ENCODE results near the gene EVI5.

The EVI5 gene

GRCh38 chr1:92476071-92476631, 308.8 kb downstream of the EVI5 start:
- peak in 4 of 11 experiments; percentile 38 to 78 (median 62); a peak in 6 of 22 replicates for TF ChIP-seq Cebpa-rat (IDR thresholded peaks at IDR 0.05)
- Histone ChIP-seq H3K9ac (peak overlapping the region in 5 of 11 experiments; percentile 12 to 64 (median 41); a peak in 7 of 22 replicates), H3K27ac (peak overlapping the region in 8 of 11 experiments; percentile 38 to 80 (median 64); a peak in 16 of 22 replicates), H3K4me3 (no peak overlapping the region), H4K20me1 (peaks cover 0 to 3% (median 0%) of the 10 kb centered on the region in 11 experiments; a peak in 2 of 22 replicates), H3K9me3 (replicated peaks in 1 of 11) (peaks cover 0 to 12% (median 10%) of the 10 kb centered on the region in 11 experiments; a peak in 14 of 22 replicates), H3K4me1 (peaks cover 11 to 56% (median 44%) of the 10 kb centered on the region in 10 experiments), H3K27me3 (no peaks in the 10 kb centered on the region), H3K36me3 (peaks cover 0 to 82% (median 69%) of the 10 kb centered on the region in 11 experiments; a peak in 18 of 22 replicates), H3K4me2 (peak overlapping the region; percentile 47 to 73 (median 62))

- no peaks in the 10 kb centered on the region for H3K27me3 ChIP-seq
- H3K4me2 ChIP-seq: peak overlapping the region in 1 of 11 experiments; percentile 66; a peak in 3 of 22 replicates
- no peak overlapping the region for H3K4me3 ChIP-seq
- peak overlapping the region in 5 of 11 experiments; percentile 55 to 80 (median 78); a peak in 8 of 22 replicates for H3K27ac ChIP-seq
- no peaks in the 10 kb centered on the region for H4K20me1 ChIP-seq
- H3K9ac ChIP-seq: no peak overlapping the region
- H3K4me1 ChIP-seq: peaks cover 11 to 56% (median 44%) of the 10 kb centered on the region in 10 experiments
- H3K36me3 ChIP-seq: peaks cover 0 to 76% (median 58%) of the 10 kb centered on the region in 11 experiments; a peak in 18 of 22 replicates
- H3K9me3 ChIP-seq (replicated peaks in 1 of 11): peaks cover 0 to under 1% (median 0%) of the 10 kb centered on the region in 11 experiments; a peak in 3 of 22 replicates
- no peak for TF ChIP-seq Cebpa-rat (IDR thresholded peaks at IDR 0.05)
Observed at GRCh38 chr1:92475029-92475428, 309.9 kb downstream of the EVI5 start.

GRCh38 chr1:92473781-92474495, 311.0 kb downstream of the EVI5 start:
- H3K4me2 ChIP-seq: no peak overlapping the region; a peak in 2 of 22 replicates
- H3K4me1 ChIP-seq: peaks cover 11 to 49% (median 39%) of the 10 kb centered on the region in 10 experiments
- H3K27me3 ChIP-seq: no peaks in the 10 kb centered on the region
- peaks cover 0 to 65% (median 47%) of the 10 kb centered on the region in 11 experiments; a peak in 17 of 22 replicates for H3K36me3 ChIP-seq
- H3K4me3 ChIP-seq: no peak overlapping the region
- H3K9me3 ChIP-seq (replicated peaks in 1 of 11): no peaks in the 10 kb centered on the region
- H3K27ac ChIP-seq: peak overlapping the region in 2 of 11 experiments; percentile 78 to 79; a peak in 4 of 22 replicates
- no peaks in the 10 kb centered on the region for H4K20me1 ChIP-seq
- TF ChIP-seq Cebpa-rat (IDR thresholded peaks at IDR 0.05): no peak
- no peak overlapping the region for H3K9ac ChIP-seq

- H3K36me3 ChIP-seq: peaks cover 0 to 33% (median 21%) of the 10 kb centered on the region in 11 experiments; a peak in 17 of 22 replicates
- no peaks in the 10 kb centered on the region for H3K9me3 ChIP-seq (replicated peaks in 1 of 11)
- no peak overlapping the region for H3K9ac ChIP-seq
- no peak overlapping the region for H3K4me2 ChIP-seq
- no peaks in the 10 kb centered on the region for H4K20me1 ChIP-seq
- H3K4me3 ChIP-seq: no peak overlapping the region
- no peak overlapping the region for H3K27ac ChIP-seq
- no peaks in the 10 kb centered on the region for H3K27me3 ChIP-seq
- H3K4me1 ChIP-seq: peaks cover 1 to 14% (median 11%) of the 10 kb centered on the region in 10 experiments; a peak in 14 of 20 replicates
- TF ChIP-seq Cebpa-rat (IDR thresholded peaks at IDR 0.05): no peak
Observed at GRCh38 chr1:92470216-92470615, 314.7 kb downstream of the EVI5 start.

- Histone ChIP-seq H3K9ac (no peak overlapping the region), H3K36me3 (peaks cover 0 to 5% (median 0%) of the 10 kb centered on the region in 11 experiments; a peak in 1 of 22 replicates), H3K27me3 (no peaks in the 10 kb centered on the region), H4K20me1 (no peaks in the 10 kb centered on the region), H3K27ac (0 out of 22 replicates have a peak overlapping the region, but pooled peaks of 1 of the 11 experiments have one; percentile 7), H3K4me2 (peak overlapping the region in 4 of 11 experiments; percentile 15 to 56 (median 50); a peak in 6 of 22 replicates), H3K4me3 (no peak overlapping the region), H3K4me1 (peaks cover 17 to 45% (median 34%) of the 10 kb centered on the region in 10 experiments), H3K9me3 (replicated peaks in 1 of 11) (no peaks in the 10 kb centered on the region)
- TF ChIP-seq Cebpa-rat (IDR thresholded peaks at IDR 0.05): no peak
Observed at GRCh38 chr1:92466683-92467352, 318.1 kb downstream of the EVI5 start.

- no peak for TF ChIP-seq Cebpa-rat (IDR thresholded peaks at IDR 0.05)
- no peak overlapping the region; a peak in 1 of 22 replicates for H3K4me2 ChIP-seq
- no peak overlapping the region for H3K4me3 ChIP-seq
- peaks cover 33 to 61% (median 50%) of the 10 kb centered on the region in 10 experiments for H3K4me1 ChIP-seq
- H3K27me3 ChIP-seq: no peaks in the 10 kb centered on the region
- H3K36me3 ChIP-seq: peaks cover 0 to 2% (median 0%) of the 10 kb centered on the region in 11 experiments; a peak in 1 of 22 replicates
- H3K27ac ChIP-seq: 0 out of 22 replicates have a peak overlapping the region, but pooled peaks of 1 of the 11 experiments have one; percentile 24
- no peak overlapping the region for H3K9ac ChIP-seq
- no peaks in the 10 kb centered on the region for H3K9me3 ChIP-seq (replicated peaks in 1 of 11)
- H4K20me1 ChIP-seq: no peaks in the 10 kb centered on the region
Observed at GRCh38 chr1:92465256-92465647, 319.7 kb downstream of the EVI5 start.

GRCh38 chr1:92464588-92465255, 320.2 kb downstream of the EVI5 start:
- Histone ChIP-seq H3K4me1 (peaks cover 38 to 66% (median 53%) of the 10 kb centered on the region in 10 experiments), H4K20me1 (no peaks in the 10 kb centered on the region), H3K9ac (no peak overlapping the region), H3K9me3 (replicated peaks in 1 of 11) (no peaks in the 10 kb centered on the region), H3K4me3 (no peak overlapping the region), H3K4me2 (peak overlapping the region in 2 of 11 experiments; percentile 15 to 22; a peak in 2 of 22 replicates), H3K36me3 (no peaks in the 10 kb centered on the region), H3K27me3 (no peaks in the 10 kb centered on the region), H3K27ac (peak overlapping the region in 3 of 11 experiments; percentile 21 to 24 (median 22); a peak in 2 of 22 replicates)
- TF ChIP-seq Cebpa-rat (IDR thresholded peaks at IDR 0.05): no peak

Data from BLaER1 treated with 17β-estradiol and CSF1 and Interleukin-3, amounts not matched to agents 10 nM and 100 nM (cell line).